HepG2 (cell line): ENCODE data around the gene TMEM63B. TPM values are rescaled to one million over a fixed set of nuclear protein-coding genes. Genes with fewer than 3 reads are reported as not detected.

Source experiments
- AFF4 ChIP-seq: sonication (generic); formaldehyde crosslinking; IDR thresholded peaks from 2 replicates; pipeline ENCODE4 v1.4.0; 2020; ENCODE audit warnings: missing genetic modification reagents
- BCLAF1 ChIP-seq: fragments of 450-650 bp; IDR thresholded peaks from 2 replicates; pipeline ENCODE4 v1.6.1; 2017; ENCODE audit warnings: mild to moderate bottlenecking
- CHCHD3 ChIP-seq: sonication (generic); formaldehyde crosslinking; IDR thresholded peaks from 2 replicates; pipeline ENCODE4 v1.8.0; 2022; ENCODE audit warnings: mild to moderate bottlenecking, missing genetic modification reagents, moderate library complexity
- HOXA7 ChIP-seq: sonication (generic); formaldehyde crosslinking; IDR thresholded peaks from 2 replicates; pipeline ENCODE4 v1.8.1; 2022; ENCODE audit warnings: mild to moderate bottlenecking, missing genetic modification reagents, moderate library complexity
- ONECUT2 ChIP-seq: sonication (generic); formaldehyde crosslinking; IDR thresholded peaks from 2 replicates; pipeline ENCODE4 v1.4.0; 2020; ENCODE audit warnings: missing genetic modification reagents
- RAD21 ChIP-seq: fragments of 450-650 bp; formaldehyde crosslinking; IDR thresholded peaks from 2 replicates; pipeline ENCODE4 v1.5.0; 2020; ENCODE audit warnings: mild to moderate bottlenecking
- RBM22 ChIP-seq: fragments of 200-400 bp; formaldehyde crosslinking; optimal IDR thresholded peaks from 2 replicates; pipeline ENCODE3; 2017; ENCODE audit warnings: mild to moderate bottlenecking, low read length, moderate library complexity
- SALL1 ChIP-seq: sonication (generic); formaldehyde crosslinking; IDR thresholded peaks from 2 replicates; pipeline ENCODE4 v1.8.0; 2022; ENCODE audit warnings: mild to moderate bottlenecking, missing genetic modification reagents
- SIN3A ChIP-seq: IDR thresholded peaks from 2 replicates; pipeline ENCODE4 v1.6.1; 2011; ENCODE audit warnings: low read depth, mild to moderate bottlenecking, control low read depth, low read length, borderline replicate concordance
- SMYD3 ChIP-seq: sonication (generic); formaldehyde crosslinking; IDR thresholded peaks from 2 replicates; pipeline ENCODE4 v1.8.1; 2023; ENCODE audit warnings: mild to moderate bottlenecking, missing genetic modification reagents
- SP4 ChIP-seq: sonication (generic); formaldehyde crosslinking; IDR thresholded peaks from 2 replicates; pipeline ENCODE4 v1.8.1; 2023; ENCODE audit warnings: mild to moderate bottlenecking, missing genetic modification reagents
- ZMYM3 ChIP-seq: sonication (generic); formaldehyde crosslinking; IDR thresholded peaks from 2 replicates; pipeline ENCODE4 v1.5.1; 2020; ENCODE audit warnings: mild to moderate bottlenecking, missing genetic modification reagents
- ZNF256 ChIP-seq: sonication (generic); formaldehyde crosslinking; conservative IDR thresholded peaks from 2 replicates; pipeline ENCODE4 v1.4.0; 2020; ENCODE audit warnings: missing genetic modification reagents
- ZNF441 ChIP-seq: sonication (generic); formaldehyde crosslinking; IDR thresholded peaks from 2 replicates; pipeline ENCODE4 v1.7.0; 2021; ENCODE audit warnings: missing genetic modification reagents, borderline replicate concordance
- ZNF569 ChIP-seq: sonication (generic); formaldehyde crosslinking; IDR thresholded peaks from 2 replicates; pipeline ENCODE4 v1.5.0; 2020; ENCODE audit warnings: mild to moderate bottlenecking, missing genetic modification reagents, moderate library complexity, borderline replicate concordance
- ZNF7 ChIP-seq: IDR thresholded peaks from 2 replicates; pipeline ENCODE4 v1.6.1; 2016; ENCODE audit warnings: missing biosample characterization, missing genetic modification reagents
- ZNF878 ChIP-seq: sonication (generic); formaldehyde crosslinking; IDR thresholded peaks from 2 replicates; pipeline ENCODE4 v1.8.1; 2023; ENCODE audit warnings: mild to moderate bottlenecking, missing genetic modification reagents, moderate library complexity
- ZNF883 ChIP-seq: sonication (generic); formaldehyde crosslinking; IDR thresholded peaks from 2 replicates; pipeline ENCODE4 v1.5.1; 2020; ENCODE audit warnings: mild to moderate bottlenecking, missing genetic modification reagents; ENCODE audit errors: not compliant biosample characterization
- polyA plus RNA-seq, 8 experiments: library from polyadenylated mRNA; depleted of rRNA in 3 of 8; stranded (reverse) in 7 of 8; unstranded in 1 of 8; fragments of >200 nt; fragmentation: Illumina TruSeq in 4 of 8; extraction: Trizol in 4 of 8; gene quantifications; 2 replicates each; pipeline versions ENCODE4 v1.2.1 to v1.2.3, GENCODE V29; 2011 to 2016; ENCODE audit warnings: low read depth in 4 of 8, missing spikeins in 1 of 8, mixed read lengths in 1 of 8; ENCODE audit not compliant: insufficient read depth in 1 of 8
- total RNA-seq, 5 experiments: library from RNA; depleted of rRNA; stranded (reverse); fragments of >200 nt; fragmentation: Illumina TruSeq; extraction: Trizol; gene quantifications; 2 replicates each; pipeline ENCODE4 v1.2.3, GENCODE V29; 2016; ENCODE audit warnings: low read depth in 1 of 5
- TF ChIP-seq, protein P1 (sequence below): sonication (generic); formaldehyde crosslinking; IDR thresholded peaks from 2 replicates; pipeline ENCODE4 v1.4.0; 2020; ENCODE audit warnings: missing genetic modification reagents
- TF ChIP-seq, protein P2 (sequence below): IDR thresholded peaks from 2 replicates; pipeline ENCODE4 v1.6.1; 2016; ENCODE audit warnings: low read depth, control low read depth

TMEM63B gene
- total and polyA plus RNA-seq, 2 of the 13 experiments (the other 11 are each of a cell fraction or from before 2014, with no cell fraction given): 27.4 to 75.8 TPM

GRCh38 chr6:44099192-44099591 is 28.2 kb upstream of the TMEM63B start (continued):
- no peak for TF ChIP-seq ONECUT2 (CRISPR knock-in tag)
- TF ChIP-seq ZNF883 (CRISPR knock-in tag): no peak
- no peak for TF ChIP-seq CHCHD3 (CRISPR knock-in tag)
- no peak for TF ChIP-seq SP4 (CRISPR knock-in tag)
- TF ChIP-seq ZNF256 (CRISPR knock-in tag): no peak
- 0 out of 2 replicates have a peak, but pooled peaks have one; percentile 21 for TF ChIP-seq RAD21 (CRISPR knock-in tag)
- TF ChIP-seq SALL1 (CRISPR knock-in tag): no peak; the same call in 1 of the 2 replicates
- TF ChIP-seq SIN3A: no peak
- TF ChIP-seq ZNF878 (CRISPR knock-in tag): no peak
- TF ChIP-seq BCLAF1: no peak
- TF ChIP-seq ZNF441 (CRISPR knock-in tag): no peak
- no peak for TF ChIP-seq ZMYM3 (CRISPR knock-in tag)
- TF ChIP-seq, protein P1, sequence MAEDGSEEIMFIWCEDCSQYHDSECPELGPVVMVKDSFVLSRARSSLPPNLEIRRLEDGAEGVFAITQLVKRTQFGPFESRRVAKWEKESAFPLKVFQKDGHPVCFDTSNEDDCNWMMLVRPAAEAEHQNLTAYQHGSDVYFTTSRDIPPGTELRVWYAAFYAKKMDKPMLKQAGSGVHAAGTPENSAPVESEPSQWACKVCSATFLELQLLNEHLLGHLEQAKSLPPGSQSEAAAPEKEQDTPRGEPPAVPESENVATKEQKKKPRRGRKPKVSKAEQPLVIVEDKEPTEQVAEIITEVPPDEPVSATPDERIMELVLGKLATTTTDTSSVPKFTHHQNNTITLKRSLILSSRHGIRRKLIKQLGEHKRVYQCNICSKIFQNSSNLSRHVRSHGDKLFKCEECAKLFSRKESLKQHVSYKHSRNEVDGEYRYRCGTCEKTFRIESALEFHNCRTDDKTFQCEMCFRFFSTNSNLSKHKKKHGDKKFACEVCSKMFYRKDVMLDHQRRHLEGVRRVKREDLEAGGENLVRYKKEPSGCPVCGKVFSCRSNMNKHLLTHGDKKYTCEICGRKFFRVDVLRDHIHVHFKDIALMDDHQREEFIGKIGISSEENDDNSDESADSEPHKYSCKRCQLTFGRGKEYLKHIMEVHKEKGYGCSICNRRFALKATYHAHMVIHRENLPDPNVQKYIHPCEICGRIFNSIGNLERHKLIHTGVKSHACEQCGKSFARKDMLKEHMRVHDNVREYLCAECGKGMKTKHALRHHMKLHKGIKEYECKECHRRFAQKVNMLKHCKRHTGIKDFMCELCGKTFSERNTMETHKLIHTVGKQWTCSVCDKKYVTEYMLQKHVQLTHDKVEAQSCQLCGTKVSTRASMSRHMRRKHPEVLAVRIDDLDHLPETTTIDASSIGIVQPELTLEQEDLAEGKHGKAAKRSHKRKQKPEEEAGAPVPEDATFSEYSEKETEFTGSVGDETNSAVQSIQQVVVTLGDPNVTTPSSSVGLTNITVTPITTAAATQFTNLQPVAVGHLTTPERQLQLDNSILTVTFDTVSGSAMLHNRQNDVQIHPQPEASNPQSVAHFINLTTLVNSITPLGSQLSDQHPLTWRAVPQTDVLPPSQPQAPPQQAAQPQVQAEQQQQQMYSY (CRISPR knock-in tag): no peak
- no peak for TF ChIP-seq ZNF569 (CRISPR knock-in tag)
- TF ChIP-seq SMYD3 (CRISPR knock-in tag): no peak
- no peak for TF ChIP-seq ZNF7
- TF ChIP-seq, protein P2, sequence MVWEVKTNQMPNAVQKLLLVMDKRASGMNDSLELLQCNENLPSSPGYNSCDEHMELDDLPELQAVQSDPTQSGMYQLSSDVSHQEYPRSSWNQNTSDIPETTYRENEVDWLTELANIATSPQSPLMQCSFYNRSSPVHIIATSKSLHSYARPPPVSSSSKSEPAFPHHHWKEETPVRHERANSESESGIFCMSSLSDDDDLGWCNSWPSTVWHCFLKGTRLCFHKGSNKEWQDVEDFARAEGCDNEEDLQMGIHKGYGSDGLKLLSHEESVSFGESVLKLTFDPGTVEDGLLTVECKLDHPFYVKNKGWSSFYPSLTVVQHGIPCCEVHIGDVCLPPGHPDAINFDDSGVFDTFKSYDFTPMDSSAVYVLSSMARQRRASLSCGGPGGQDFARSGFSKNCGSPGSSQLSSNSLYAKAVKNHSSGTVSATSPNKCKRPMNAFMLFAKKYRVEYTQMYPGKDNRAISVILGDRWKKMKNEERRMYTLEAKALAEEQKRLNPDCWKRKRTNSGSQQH (CRISPR knock-in tag): no peak
- no peak for TF ChIP-seq RBM22
- TF ChIP-seq AFF4 (CRISPR knock-in tag): no peak
- TF ChIP-seq HOXA7: no peak
